Left forelimb (tissue), 1 donor: ENCODE results near the gene GPR156.
"Not testable (repeated sequence)": the region's sequence is repeated elsewhere in the genome, so short reads cannot be mapped to it uniquely, and the experiment has no call there.

Source experiments
- DNase-seq: peaks from one replicate; pipeline ENCODE4 v3.0.0-alpha.2; 2018; ENCODE audit warnings: low spot score

Gene GPR156

GRCh38 chr3:120274739-120275167, 10.3 kb downstream of the GPR156 start:
- no peak for DNase-seq

- DNase-seq: no peak
Observed at GRCh38 chr3:120272286-120272685, 12.7 kb downstream of the GPR156 start.

DNA sequence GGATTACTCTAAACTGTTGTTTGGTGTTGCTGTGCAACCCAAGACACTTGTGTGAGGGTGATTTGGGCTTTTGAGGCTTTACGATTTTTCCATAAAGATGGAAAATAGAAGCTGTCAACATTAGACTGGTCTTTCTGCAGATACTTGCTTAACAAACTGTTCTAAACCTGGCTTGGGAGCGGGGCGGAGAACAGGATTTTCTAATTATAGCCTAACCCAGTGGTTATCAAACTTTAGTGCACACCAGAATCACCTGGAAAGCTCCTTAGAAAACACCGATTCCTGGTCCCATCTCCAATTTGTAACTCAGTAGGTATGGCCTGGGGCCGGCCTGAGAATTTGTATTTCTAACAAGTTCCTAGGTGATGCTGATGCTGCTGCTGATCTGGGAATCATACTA, 19.0 kb downstream of the GPR156 start:
- no peak for DNase-seq

GRCh38 chr3:120264963-120265362, 20.1 kb downstream of the GPR156 start:
- no peak for DNase-seq

DNA sequence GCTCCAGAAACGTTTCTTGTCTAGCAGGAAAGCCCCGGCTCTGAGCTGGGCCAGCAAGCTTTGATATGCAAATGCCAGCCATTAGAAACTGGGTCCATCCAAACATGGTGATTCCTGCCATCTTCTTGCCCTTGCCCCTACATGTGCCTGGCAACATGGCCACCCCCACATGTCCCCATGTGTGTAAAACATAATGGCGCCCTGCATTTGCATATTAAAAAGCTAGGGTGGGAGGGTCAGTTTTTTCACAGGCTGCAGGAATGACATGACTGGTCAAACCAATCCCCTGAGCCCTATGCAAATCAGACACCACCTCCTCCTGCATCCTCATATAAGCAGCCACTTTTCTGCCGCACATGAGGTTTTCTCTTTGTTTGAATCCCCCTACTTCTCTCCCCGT, 21.2 kb downstream of the GPR156 start:
- no peak for DNase-seq

- no peak for DNase-seq
Observed at GRCh38 chr3:120258009-120258408, 27.0 kb downstream of the GPR156 start.

GRCh38 chr3:120245386-120245785, 39.6 kb downstream of the GPR156 start:
- DNase-seq: no peak

DNA sequence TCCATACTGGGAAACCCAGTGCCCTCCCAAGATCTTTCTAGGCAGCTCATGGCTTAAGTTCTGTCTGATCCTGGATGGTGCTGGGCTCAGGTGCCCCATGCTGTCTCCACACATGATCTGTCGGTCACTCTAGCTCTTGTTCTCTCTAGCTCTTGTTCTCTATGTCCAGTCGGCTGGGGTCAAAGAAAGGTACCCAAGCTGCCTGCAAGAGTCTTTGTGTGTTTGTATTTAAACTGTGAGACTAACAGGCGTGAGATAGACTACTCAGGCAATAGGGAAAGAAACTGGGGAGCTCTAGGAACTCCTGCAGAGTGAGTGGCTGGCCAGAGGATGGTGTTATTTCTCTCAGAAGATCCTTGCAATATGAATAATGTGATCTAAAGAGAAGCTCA, 40.2 kb downstream of the GPR156 start:
- DNase-seq: no peak

- DNase-seq: no peak
Observed at GRCh38 chr3:120239644-120240043, 45.4 kb downstream of the GPR156 start.

GRCh38 chr3:120227710-120228347, 57.2 kb downstream of the GPR156 start:
- DNase-seq: no peak

- no peak for DNase-seq
Observed at GRCh38 chr3:120224237-120224636, 60.8 kb downstream of the GPR156 start.

DNA sequence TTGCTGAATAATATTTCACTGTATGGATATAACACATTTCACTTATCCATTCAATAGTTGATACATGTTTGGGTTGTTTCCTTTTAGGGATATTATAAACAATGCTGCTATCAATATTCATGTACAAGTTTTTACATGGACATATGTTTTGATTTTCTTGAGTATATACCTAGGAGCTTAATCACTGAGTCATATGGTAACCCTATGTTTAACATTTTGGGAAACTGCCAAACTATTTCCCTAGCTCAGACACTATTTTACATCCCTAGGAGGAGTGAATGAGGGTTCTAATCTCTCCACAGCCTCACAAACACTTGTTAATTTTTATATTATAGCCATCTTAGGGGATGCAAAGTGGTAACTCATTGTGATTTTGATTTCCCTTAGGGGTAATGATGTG, 66.0 kb downstream of the GPR156 start:
- DNase-seq: no peak

DNA sequence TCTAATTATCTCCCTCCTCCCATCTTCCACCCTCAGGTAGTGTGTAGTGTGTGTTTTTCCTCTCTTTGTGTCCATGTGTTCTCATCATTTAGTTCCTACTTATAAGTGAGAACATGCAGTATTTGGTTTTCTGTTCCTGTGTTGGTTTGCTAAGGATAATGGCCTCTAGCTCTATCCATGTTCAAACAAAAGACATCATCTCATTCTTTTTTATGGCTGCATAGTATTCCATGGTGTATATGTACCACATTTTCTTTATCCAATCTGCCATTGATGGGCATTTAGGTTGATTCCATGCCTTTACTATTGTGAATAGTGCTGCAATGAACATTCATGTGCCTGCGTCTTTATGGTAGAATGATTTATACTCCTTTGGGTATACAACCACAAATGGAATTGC, 68.4 kb downstream of the GPR156 start:
- DNase-seq: not testable (repeated sequence)

- DNase-seq: no peak
Observed at GRCh38 chr3:120214176-120214575, 70.8 kb downstream of the GPR156 start.

GRCh38 chr3:120212505-120212904, 72.5 kb downstream of the GPR156 start:
- no peak for DNase-seq

- no peak for DNase-seq
Observed at GRCh38 chr3:120209425-120209824, 75.6 kb downstream of the GPR156 start.

DNA sequence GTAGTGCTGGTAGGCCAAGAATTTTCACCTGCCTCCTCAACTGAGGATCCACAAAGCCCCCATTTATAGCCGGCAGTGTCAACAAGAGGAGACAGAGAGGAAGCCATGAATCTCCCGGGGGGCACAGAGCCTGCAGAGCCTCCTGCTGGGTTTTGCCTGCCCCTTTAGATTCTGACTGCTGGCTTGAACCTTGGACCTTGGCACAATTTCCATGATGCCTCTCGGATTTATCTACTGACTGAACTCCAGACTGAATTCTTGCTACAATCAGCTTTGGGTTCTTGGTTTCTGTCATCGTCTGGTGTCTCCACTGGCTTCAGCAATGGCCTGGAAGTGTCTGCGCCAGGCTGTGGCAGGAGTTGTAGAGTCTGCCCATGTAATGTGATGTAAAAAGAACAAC, 80.7 kb downstream of the GPR156 start:
- no peak for DNase-seq

DNA sequence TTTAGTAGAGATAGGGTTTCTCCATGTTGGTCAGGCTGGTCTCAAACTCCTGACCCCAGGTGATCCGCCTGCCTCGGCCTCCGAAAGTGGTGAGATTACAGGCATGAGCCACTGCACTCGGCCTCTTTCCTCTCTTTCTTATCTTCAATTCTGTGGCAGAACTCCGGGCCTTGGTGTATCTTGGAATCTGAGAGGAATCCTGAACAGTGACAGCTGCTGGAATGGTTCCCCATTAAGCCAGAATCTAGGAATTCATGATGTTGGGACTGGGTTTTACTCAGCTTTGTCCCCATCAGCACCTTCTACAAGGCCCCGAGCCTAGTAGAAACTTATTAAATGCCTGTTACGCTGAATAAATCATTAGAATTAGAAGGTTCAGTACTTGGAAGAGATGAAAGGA, 81.4 kb downstream of the GPR156 start:
- no peak for DNase-seq

DNA sequence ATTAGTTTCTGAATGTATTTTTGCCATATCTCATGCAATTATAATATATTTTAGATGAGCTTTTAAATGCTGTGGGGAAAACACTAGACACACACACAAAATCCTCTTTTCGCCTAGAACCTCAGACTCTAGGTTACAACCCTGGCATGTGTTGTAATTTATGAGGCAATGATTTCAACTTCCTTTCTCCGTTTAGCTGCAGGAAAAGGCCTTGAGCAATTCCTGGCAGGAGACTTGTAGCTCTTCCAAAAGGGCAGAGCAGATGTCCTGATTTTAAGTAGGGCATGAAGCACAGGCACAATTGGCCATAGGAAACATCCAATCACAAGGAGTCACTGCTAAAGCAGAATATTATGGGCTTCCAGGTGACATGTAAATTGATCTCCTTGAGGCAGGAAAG, 82.0 kb downstream of the GPR156 start:
- DNase-seq: no peak

GRCh38 chr3:120202363-120202762, 82.7 kb downstream of the GPR156 start:
- DNase-seq: no peak

DNA sequence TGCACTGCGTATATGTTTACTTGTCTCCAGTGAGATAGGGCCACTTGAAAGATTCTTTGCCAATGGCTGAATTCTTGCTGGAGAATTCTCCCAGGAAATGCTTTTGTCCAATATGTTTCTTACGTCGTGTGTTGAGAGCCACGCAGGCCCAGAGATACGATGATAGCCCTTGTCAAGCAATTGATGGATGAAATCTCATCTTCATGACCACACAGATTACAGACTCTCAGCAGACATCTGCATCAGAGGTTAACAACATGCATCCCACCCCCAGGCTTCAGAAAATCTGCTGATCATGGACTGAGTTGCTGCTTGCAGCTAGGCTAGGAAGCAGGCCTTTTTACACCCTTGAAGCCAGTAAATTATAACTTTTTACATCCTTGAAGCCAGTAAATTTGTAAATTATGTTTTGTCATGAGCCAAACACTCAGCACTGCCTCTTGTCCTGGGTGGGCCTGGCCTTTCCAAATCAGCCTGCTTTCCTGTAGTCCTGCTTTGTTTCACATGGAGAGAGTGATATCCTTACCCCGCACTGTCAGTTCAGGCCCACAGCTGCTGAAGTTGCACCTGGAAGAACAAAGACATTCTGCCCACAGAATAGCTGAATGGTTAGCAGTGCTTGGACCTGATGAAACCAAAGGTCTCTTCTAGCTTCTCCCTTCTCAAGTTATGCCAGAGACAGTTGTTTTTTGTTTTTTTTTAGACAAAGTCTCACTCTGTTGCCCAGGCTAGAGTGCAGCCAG, 84.4 kb downstream of the GPR156 start:
- DNase-seq: no peak

GRCh38 chr3:120198305-120198878, 86.6 kb downstream of the GPR156 start:
- DNase-seq: no peak

- no peak for DNase-seq
Observed at GRCh38 chr3:120196812-120197211, 88.2 kb downstream of the GPR156 start.

DNA sequence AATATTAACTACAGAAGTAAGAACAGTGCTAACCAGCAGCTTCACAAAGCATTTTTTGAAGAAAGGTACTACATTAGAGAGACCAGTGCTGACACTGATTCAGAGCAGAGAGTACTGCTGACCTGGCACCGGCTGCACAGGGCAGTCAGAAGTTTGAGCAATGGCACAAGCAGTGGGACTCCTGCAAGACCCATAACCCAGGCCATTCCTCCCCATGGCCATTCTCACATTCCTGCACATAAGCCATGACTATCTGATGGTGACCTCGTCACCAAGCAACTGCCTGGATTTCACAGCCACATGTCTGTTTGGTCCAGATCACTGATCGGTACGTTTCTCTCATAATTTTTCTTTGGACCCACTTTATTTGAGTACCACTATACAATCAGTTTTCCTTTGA, 88.7 kb downstream of the GPR156 start:
- DNase-seq: no peak
